Measurements from ENCODE around the gene NCDN. TPM values are rescaled to one million over a fixed set of nuclear protein-coding genes. Genes with fewer than 3 reads are reported as not detected.

Gene NCDN
- total RNA-seq, 2 experiments from 2014 or later, result 22.2 to 30.1 TPM

DNA sequence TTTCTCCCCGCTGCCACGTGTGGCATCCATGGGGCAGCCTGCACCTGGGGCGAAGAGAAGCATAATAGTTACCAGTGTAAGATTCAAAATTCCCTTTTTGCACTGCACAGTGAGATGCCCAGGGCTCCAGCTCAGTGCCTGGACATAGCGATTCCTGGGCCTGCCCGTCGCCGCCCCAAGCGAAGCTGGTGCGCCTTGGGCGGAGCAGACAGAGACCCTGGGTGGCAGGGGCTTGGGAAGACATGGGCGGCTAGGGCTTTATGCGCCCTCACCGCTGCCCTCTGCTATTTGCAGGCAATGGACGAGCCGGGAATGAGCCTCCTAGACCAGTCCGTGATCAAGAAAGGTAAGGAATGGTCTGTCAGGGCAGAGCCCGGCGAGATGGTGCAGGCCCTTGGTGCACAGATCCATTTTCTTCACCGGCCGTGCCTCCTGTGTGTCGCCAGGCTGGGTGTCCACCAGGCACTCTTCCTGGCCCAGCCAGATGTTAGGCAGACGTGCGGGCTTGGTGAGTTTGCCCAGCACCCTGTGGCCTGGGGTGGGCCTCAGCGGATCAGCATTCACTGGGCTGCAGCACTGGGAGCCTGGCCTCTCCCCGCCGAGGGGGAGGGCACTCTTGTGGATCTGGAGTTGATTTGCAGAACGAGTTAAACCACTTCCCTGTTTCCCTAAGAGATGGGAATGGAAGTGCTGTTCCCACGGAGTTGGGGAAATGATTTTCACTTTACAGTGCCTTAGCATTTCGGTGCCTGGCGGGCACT is 17.2 kb downstream of the NCDN start:
- H3K4me1 ChIP-seq (ENCODE audit: insufficient read depth, low read length, poor library complexity, severe bottlenecking), result peaks cover 18% of the 10 kb centered on the region
- H3K36me3 ChIP-seq (ENCODE audit: insufficient read depth, low read length), result no peaks in the 10 kb centered on the region
- no peaks in the 10 kb centered on the region for H3K79me2 ChIP-seq (ENCODE audit: insufficient read depth, low read depth, low read length)
- H3K27ac ChIP-seq (ENCODE audit: low read depth, low read length, poor library complexity, severe bottlenecking), result no peak overlapping the region
- H3K9me3 ChIP-seq (ENCODE audit: low read length), result no peaks in the 10 kb centered on the region
- DNase-seq (ENCODE audit: low spot score), result no peak
- no peak overlapping the region for H3K4me2 ChIP-seq (ENCODE audit: low read length)
- intact Hi-C loops (cut with micrococcal nuclease; ENCODE audit: unreplicated experiment), result no loop called here
- TF ChIP-seq EZH2phosphoT487 (IDR thresholded peaks at IDR 0.05; ENCODE audit: borderline replicate concordance, low read depth, low read length) (no peak), CTCF (conservative IDR thresholded peaks at IDR 0.05; ENCODE audit: low read length) (no peak)
- ChIA-PET POLR2A (no interaction called here), CTCF (ENCODE audit: unreplicated experiment) (no interaction called here)
- BruUV-seq (replicated peaks), result no TSS peak
- H3K4me3 ChIP-seq (ENCODE audit: low read depth, low read length, poor library complexity, severe bottlenecking), result no peak overlapping the region
- no peak overlapping the region for H2AFZ ChIP-seq (ENCODE audit: low read length)
- no peaks in the 10 kb centered on the region for H4K20me1 ChIP-seq (ENCODE audit: insufficient read depth, low read length)
- H3K9me2 ChIP-seq (ENCODE audit: insufficient read depth, low read length), result no peaks in the 10 kb centered on the region

DNA sequence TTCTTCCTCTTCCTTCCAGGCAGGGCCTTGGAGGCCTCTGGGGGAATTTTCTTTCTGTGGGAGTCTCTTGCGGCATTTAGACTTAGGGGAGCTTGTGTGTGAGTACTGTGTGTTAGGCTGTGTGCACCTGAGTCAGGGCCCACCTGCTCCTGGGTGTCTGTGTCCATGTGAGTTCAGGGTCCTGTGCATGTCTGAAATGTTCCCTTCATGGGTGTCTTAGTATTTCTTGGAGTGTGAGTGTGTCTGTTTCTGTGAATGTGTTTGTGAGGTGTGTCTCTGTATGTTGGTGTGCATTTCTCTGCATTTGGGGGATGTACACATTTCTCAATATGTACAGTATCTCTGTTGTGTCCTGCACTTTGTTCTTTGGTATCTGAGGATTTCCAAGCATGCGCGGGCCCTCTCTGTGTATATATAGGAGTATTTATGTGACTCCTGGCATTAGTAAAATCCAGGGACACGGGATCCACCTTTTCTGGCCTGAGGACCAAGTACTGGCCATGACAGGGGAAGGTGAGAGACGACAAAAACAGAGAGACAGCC is 17.9 kb downstream of the NCDN start:
- Histone ChIP-seq H3K4me2 (ENCODE audit: low read length) (no peak overlapping the region), H3K79me2 (ENCODE audit: insufficient read depth, low read depth, low read length) (no peaks in the 10 kb centered on the region), H3K4me1 (ENCODE audit: insufficient read depth, low read length, poor library complexity, severe bottlenecking) (peaks cover 19% of the 10 kb centered on the region), H4K20me1 (ENCODE audit: insufficient read depth, low read length) (no peaks in the 10 kb centered on the region), H3K36me3 (ENCODE audit: insufficient read depth, low read length) (no peaks in the 10 kb centered on the region), H3K9me3 (ENCODE audit: low read length) (no peaks in the 10 kb centered on the region), H3K27ac (ENCODE audit: low read depth, low read length, poor library complexity, severe bottlenecking) (no peak overlapping the region), H3K4me3 (ENCODE audit: low read depth, low read length, poor library complexity, severe bottlenecking) (no peak overlapping the region), H2AFZ (ENCODE audit: low read length) (no peak overlapping the region), H3K9me2 (ENCODE audit: insufficient read depth, low read length) (no peaks in the 10 kb centered on the region)
- intact Hi-C loops (cut with micrococcal nuclease; ENCODE audit: unreplicated experiment), result no loop called here
- ChIA-PET CTCF (ENCODE audit: unreplicated experiment) (no interaction called here), POLR2A (no interaction called here)
- no peak for TF ChIP-seq EZH2phosphoT487 (IDR thresholded peaks at IDR 0.05; ENCODE audit: borderline replicate concordance, low read depth, low read length)
- TF ChIP-seq CTCF (conservative IDR thresholded peaks at IDR 0.05; ENCODE audit: low read length), result no peak
- BruUV-seq (replicated peaks), result no TSS peak
- no peak for DNase-seq (ENCODE audit: low spot score)

Data from OCI-LY7 (cell line).